ENCODE data around the gene CCDC186.
"Not testable (repeated sequence)": the region's sequence is repeated elsewhere in the genome, so short reads cannot be mapped to it uniquely, and the experiment has no call there.

The CCDC186 gene

GRCh38 chr10:114167985-114168384 lies 6.0 kb downstream of the CCDC186 start:
- TF ChIP-seq, protein P1, sequence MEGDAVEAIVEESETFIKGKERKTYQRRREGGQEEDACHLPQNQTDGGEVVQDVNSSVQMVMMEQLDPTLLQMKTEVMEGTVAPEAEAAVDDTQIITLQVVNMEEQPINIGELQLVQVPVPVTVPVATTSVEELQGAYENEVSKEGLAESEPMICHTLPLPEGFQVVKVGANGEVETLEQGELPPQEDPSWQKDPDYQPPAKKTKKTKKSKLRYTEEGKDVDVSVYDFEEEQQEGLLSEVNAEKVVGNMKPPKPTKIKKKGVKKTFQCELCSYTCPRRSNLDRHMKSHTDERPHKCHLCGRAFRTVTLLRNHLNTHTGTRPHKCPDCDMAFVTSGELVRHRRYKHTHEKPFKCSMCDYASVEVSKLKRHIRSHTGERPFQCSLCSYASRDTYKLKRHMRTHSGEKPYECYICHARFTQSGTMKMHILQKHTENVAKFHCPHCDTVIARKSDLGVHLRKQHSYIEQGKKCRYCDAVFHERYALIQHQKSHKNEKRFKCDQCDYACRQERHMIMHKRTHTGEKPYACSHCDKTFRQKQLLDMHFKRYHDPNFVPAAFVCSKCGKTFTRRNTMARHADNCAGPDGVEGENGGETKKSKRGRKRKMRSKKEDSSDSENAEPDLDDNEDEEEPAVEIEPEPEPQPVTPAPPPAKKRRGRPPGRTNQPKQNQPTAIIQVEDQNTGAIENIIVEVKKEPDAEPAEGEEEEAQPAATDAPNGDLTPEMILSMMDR (IDR thresholded peaks at IDR 0.05; ENCODE audit: low read depth, low read length): no peak
- no peak overlapping the region for H3K4me3 ChIP-seq (ENCODE audit: low read depth, low read length)

DNA sequence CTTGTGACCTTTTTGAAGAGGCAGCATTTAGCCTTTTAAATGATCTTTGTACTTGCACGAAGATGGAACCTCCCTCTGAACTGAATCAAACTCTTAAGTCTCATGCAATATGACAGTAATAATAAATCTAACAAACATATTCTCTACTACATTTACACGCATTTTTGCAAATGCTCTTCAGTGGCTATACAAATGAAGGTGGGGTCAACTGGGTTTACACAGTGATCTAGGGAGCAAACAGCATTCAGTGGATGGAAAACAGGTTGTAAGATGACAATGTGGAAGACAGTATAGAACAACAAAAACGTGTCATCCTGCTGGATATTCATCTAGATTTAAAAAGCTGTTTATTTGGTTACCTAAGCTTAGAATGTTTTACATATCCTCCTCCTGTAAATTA lies 7.5 kb downstream of the CCDC186 start:
- H3K4me3 ChIP-seq (ENCODE audit: low read depth, low read length): no peak overlapping the region
- TF ChIP-seq, protein P1 (IDR thresholded peaks at IDR 0.05; ENCODE audit: low read depth, low read length): no peak

GRCh38 chr10:114166043-114166442 lies 8.0 kb downstream of the CCDC186 start:
- H3K4me3 ChIP-seq (ENCODE audit: low read depth, low read length): no peak overlapping the region
- TF ChIP-seq, protein P1 (IDR thresholded peaks at IDR 0.05; ENCODE audit: low read depth, low read length): no peak

GRCh38 chr10:114163062-114163461 lies 10.9 kb downstream of the CCDC186 start:
- H3K4me3 ChIP-seq (ENCODE audit: low read depth, low read length): no peak overlapping the region
- TF ChIP-seq, protein P1 (IDR thresholded peaks at IDR 0.05; ENCODE audit: low read depth, low read length): no peak

DNA sequence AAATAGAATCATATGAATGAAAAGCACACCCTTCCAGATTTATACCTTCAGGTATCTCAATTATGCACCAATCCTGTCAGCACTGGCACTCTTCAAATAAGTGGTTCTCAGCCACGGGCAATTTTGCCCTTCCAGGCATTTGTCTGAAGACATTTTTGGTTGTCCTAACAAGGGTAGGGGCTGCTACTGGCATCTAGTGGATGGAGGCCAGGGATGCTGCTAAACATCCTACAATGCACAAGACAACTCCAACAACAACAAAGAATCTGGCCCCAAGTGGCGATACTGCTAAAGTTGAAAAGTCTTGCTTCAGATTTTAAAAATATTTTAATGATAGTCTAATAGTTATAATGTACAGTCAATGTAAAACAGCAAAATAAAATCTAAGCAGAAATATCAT lies 16.1 kb downstream of the CCDC186 start:
- no peak overlapping the region for H3K4me3 ChIP-seq (ENCODE audit: low read depth, low read length)
- TF ChIP-seq, protein P1 (IDR thresholded peaks at IDR 0.05; ENCODE audit: low read depth, low read length): no peak

GRCh38 chr10:114151892-114152291 lies 22.1 kb downstream of the CCDC186 start:
- no peak overlapping the region for H3K4me3 ChIP-seq (ENCODE audit: low read depth, low read length)
- TF ChIP-seq, protein P1 (IDR thresholded peaks at IDR 0.05; ENCODE audit: low read depth, low read length): no peak

GRCh38 chr10:114151486-114151885 lies 22.5 kb downstream of the CCDC186 start:
- TF ChIP-seq, protein P1 (IDR thresholded peaks at IDR 0.05; ENCODE audit: low read depth, low read length): no peak
- H3K4me3 ChIP-seq (ENCODE audit: low read depth, low read length): no peak overlapping the region

DNA sequence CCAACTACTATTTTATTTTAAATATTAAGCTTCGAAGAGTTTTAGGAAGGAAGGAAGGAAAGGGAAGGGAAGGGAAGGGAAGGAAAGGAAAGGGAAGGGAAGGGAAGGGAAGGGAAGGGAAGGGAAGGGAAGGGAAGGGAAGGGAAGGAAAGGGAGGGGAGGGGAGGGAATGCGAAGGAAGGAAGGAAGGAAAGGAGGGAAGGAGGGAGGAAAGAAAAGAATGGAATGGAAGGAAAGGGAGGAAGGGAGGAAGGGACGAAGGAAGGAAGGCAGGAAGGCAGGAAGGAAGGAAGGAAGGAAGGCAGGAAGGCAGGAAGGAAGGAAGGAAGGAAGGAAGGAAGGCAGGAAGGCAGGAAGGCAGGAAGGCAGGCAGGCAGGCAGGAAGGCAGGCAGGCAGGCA lies 24.5 kb downstream of the CCDC186 start:
- H3K4me3 ChIP-seq (ENCODE audit: low read depth, low read length): not testable (repeated sequence)

Measured in WI38 (cell line).